Activated B cell treated with CpG ODN at 0.5 μM for 24 hours (primary cell): Measurements from ENCODE around the gene HES5. TPM values are rescaled to one million over a fixed set of nuclear protein-coding genes. Genes with fewer than 3 reads are reported as not detected.

Experiments
- ATAC-seq: fragments of 200-7000 bp; cut with Tn5 transposase; one replicate; pipeline ENCODE4 v1.10.0; 2021; ENCODE audit warnings: low read depth, mild to moderate bottlenecking, moderate library complexity
- CTCF ChIA-PET: fragments of 350-600 bp; sonication (Branson Sonifier 250); formaldehyde crosslinking; loops from one replicate; lab custom pipeline; 2021; ENCODE audit warnings: antibody characterized with exemption; lab: Charles Lee
- POLR2A ChIA-PET: fragments of 350-600 bp; sonication (Branson Sonifier 250); formaldehyde crosslinking; loops from one replicate; lab custom pipeline; 2021; ENCODE audit warnings: antibody characterized with exemption; lab: Charles Lee
- DNase-seq: peaks from one replicate; pipeline ENCODE4 v3.0.0; 2022
- H3K27ac Mint-ChIP-seq: one replicate; pipeline ENCODE4 v1.8.0; 2020; ENCODE audit warnings: mixed read lengths
- H3K27me3 Mint-ChIP-seq: one replicate; pipeline ENCODE4 v1.8.0; 2021; ENCODE audit warnings: mixed read lengths
- H3K36me3 Mint-ChIP-seq: one replicate; pipeline ENCODE4 v1.8.0; 2021; ENCODE audit warnings: low read depth, mixed read lengths
- H3K4me1 Mint-ChIP-seq: one replicate; pipeline ENCODE4 v1.8.0; 2021; ENCODE audit warnings: mixed read lengths
- H3K4me3 Mint-ChIP-seq: one replicate; pipeline ENCODE4 v1.8.0; 2020; ENCODE audit warnings: mild to moderate bottlenecking, mixed read lengths
- H3K9me3 Mint-ChIP-seq: one replicate; pipeline ENCODE4 v1.8.0; 2020; ENCODE audit warnings: mixed read lengths
- CTCF ChIP-seq: fragments of 200-600 bp; IDR thresholded peaks from one replicate; pipeline ENCODE4 v1.8.0; 2022; ENCODE audit warnings: antibody characterized with exemption, mild to moderate bottlenecking
- intact Hi-C: fragments of 100-400 bp; cut with micrococcal nuclease; formaldehyde crosslinking; loops from one replicate; pipeline ENCODE4 v1.15.1; 2024
- total RNA-seq: library from RNA; stranded (reverse); gene quantifications from 2 replicates; pipeline ENCODE4 v1.2.3, GENCODE V29; 2022

The HES5 gene
- total RNA-seq, 1 donor from 2014 or later: not detected

- ChIA-PET CTCF (interaction anchor here (1.1 to 1.7 kb wide), 3 partner anchors 19 to 57 kb away, joined by 3 to 9 read pairs (median 8); partner anchors contain the start of gene PRXL2B), POLR2A (interaction anchor here (0.6 to 6.7 kb wide), 5 partner anchors 18 to 334 kb away, joined by 3 to 114 read pairs (median 4); partner anchors contain the start of genes FAAP20, PRXL2B and TNFRSF14)
- Mint-ChIP-seq H3K4me3 (peak overlapping the region; percentile 84), H3K9me3 (no peaks in the 10 kb centered on the region), H3K27ac (no peak overlapping the region), H3K36me3 (peaks cover 5% of the 10 kb centered on the region), H3K27me3 (peaks cover 14% of the 10 kb centered on the region), H3K4me1 (peaks cover 37% of the 10 kb centered on the region)
- ATAC-seq (no peak), DNase-seq (no peak)
- intact Hi-C loops: no loop called here
- no peak for TF ChIP-seq CTCF
Observed at GRCh38 chr1:2528611-2528965, 1.5 kb downstream of the HES5 start.

GRCh38 chr1:2528016-2528415, 2.0 kb downstream of the HES5 start:
- DNase-seq: no peak
- Mint-ChIP-seq H3K27ac (no peak overlapping the region), H3K27me3 (peaks cover 12% of the 10 kb centered on the region), H3K9me3 (no peaks in the 10 kb centered on the region), H3K4me3 (no peak overlapping the region), H3K4me1 (peaks cover 38% of the 10 kb centered on the region), H3K36me3 (peaks cover 5% of the 10 kb centered on the region)
- intact Hi-C loops: no loop called here
- ATAC-seq: no peak
- POLR2A ChIA-PET: interaction anchor here (6.7 kb wide), 1 partner anchor 18 kb away, joined by 114 read pairs; no protein-coding TSS in a partner anchor
- no peak for TF ChIP-seq CTCF
- CTCF ChIA-PET: no interaction called here

- DNase-seq: no peak
- Mint-ChIP-seq H3K27me3 (peaks cover 10% of the 10 kb centered on the region), H3K4me3 (no peak overlapping the region), H3K36me3 (peaks cover 9% of the 10 kb centered on the region), H3K4me1 (peaks cover 42% of the 10 kb centered on the region), H3K9me3 (no peaks in the 10 kb centered on the region), H3K27ac (no peak overlapping the region)
- POLR2A ChIA-PET: interaction anchor here (1.2 to 6.7 kb wide), 2 partner anchors 19 to 28 kb away, joined by 4 to 114 read pairs; no protein-coding TSS in a partner anchor
- ATAC-seq: no peak
- no peak for TF ChIP-seq CTCF
- CTCF ChIA-PET: interaction anchor here (2.3 kb wide), 1 partner anchor 20 kb away, joined by 16 read pairs; no protein-coding TSS in a partner anchor
- intact Hi-C loops: loop anchor here (2.0 kb wide), 1 partner anchor 1373 kb away; the partner anchor contains the start of gene C1orf174
Observed at GRCh38 chr1:2527556-2527860, 2.6 kb downstream of the HES5 start.

- ChIA-PET CTCF (interaction anchor here (1.2 to 2.3 kb wide), 4 partner anchors 21 to 332 kb away, joined by 3 to 16 read pairs (median 6); partner anchors contain the start of gene FAAP20), POLR2A (interaction anchor here (0.6 to 6.7 kb wide), 18 partner anchors 12 to 333 kb away, joined by 3 to 114 read pairs (median 8); partner anchors contain the start of genes FAAP20, MORN1, PRXL2B and RER1)
- peak overlapping the region; percentile 46 for H3K27ac Mint-ChIP-seq
- ATAC-seq (peak; percentile 19), DNase-seq (no peak)
- H3K27me3 Mint-ChIP-seq: peaks cover 10% of the 10 kb centered on the region
- H3K36me3 Mint-ChIP-seq: peaks cover 12% of the 10 kb centered on the region
- TF ChIP-seq CTCF: no peak
- H3K4me1 Mint-ChIP-seq: peaks cover 45% of the 10 kb centered on the region
- H3K9me3 Mint-ChIP-seq: no peaks in the 10 kb centered on the region
- intact Hi-C loops: loop anchor here (1.0 to 2.0 kb wide), 8 partner anchors 21 to 1374 kb away; partner anchors contain the start of genes C1orf174, MORN1, PEX10 and PRXL2B
- H3K4me3 Mint-ChIP-seq: peak overlapping the region; percentile 46
Observed at GRCh38 chr1:2526824-2527555, 3.1 kb downstream of the HES5 start.
